ENCODE data around the gene MSTO1.
"Not testable (repeated sequence)": the region's sequence is repeated elsewhere in the genome, so short reads cannot be mapped to it uniquely, and the experiment has no call there.

DNA sequence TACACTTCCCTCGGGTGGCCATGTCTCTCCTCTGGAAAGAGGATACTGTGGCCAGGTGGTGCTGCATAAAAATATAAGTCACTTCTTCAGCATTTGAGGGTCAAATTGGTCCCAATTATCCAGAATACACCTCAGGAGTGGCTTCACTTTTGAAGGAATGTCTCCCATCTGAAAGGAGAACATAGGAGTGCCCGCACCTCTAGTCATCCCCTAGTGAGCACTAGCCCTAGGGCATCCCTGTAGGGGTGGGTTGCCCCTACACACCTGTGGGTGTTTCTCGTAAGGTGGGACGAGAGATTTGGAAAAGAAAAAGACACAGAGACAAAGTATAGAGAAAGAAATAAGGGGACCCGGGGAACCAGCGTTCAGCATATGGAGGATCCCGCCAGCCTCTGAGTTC lies 16.4 kb downstream of the MSTO1 start:
- TF ChIP-seq, protein P1, sequence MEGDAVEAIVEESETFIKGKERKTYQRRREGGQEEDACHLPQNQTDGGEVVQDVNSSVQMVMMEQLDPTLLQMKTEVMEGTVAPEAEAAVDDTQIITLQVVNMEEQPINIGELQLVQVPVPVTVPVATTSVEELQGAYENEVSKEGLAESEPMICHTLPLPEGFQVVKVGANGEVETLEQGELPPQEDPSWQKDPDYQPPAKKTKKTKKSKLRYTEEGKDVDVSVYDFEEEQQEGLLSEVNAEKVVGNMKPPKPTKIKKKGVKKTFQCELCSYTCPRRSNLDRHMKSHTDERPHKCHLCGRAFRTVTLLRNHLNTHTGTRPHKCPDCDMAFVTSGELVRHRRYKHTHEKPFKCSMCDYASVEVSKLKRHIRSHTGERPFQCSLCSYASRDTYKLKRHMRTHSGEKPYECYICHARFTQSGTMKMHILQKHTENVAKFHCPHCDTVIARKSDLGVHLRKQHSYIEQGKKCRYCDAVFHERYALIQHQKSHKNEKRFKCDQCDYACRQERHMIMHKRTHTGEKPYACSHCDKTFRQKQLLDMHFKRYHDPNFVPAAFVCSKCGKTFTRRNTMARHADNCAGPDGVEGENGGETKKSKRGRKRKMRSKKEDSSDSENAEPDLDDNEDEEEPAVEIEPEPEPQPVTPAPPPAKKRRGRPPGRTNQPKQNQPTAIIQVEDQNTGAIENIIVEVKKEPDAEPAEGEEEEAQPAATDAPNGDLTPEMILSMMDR (optimal IDR thresholded peaks at IDR 0.05 in 1 of 3, IDR thresholded peaks at IDR 0.05 in 1 of 3, conservative IDR thresholded peaks at IDR 0.05 in 1 of 3; ENCODE audit: extremely low read depth in 1 of 3, insufficient read depth in 2 of 3, low read length in 3 of 3) = not testable (repeated sequence)
- TF ChIP-seq EZH2 (IDR thresholded peaks at IDR 0.05; ENCODE audit: low read length) = not testable (repeated sequence)

Data from keratinocyte (primary cell).